Activated CD4-positive, alpha-beta T cell treated with anti-CD3 and anti-CD28 coated beads, Interleukin-2, amount 50 U/mL, for 16 hours (primary cell): ENCODE measurements around the gene TET1.
A peak's percentile ranks its signal among the peaks of the same experiment; 100 is the strongest.
"Not testable (repeated sequence)": the region's sequence is repeated elsewhere in the genome, so short reads cannot be mapped to it uniquely, and the experiment has no call there.

Experiments
- DNase-seq: peaks from one replicate; pipeline ENCODE4 v3.0.0-alpha.2; 2020

Gene TET1

GRCh38 chr10:68617691-68618090 lies 57.6 kb downstream of the TET1 start:
- not testable (repeated sequence) for DNase-seq

- DNase-seq: no peak
Measured at GRCh38 chr10:68618234-68618633, 58.1 kb downstream of the TET1 start.

GRCh38 chr10:68619595-68619994 lies 59.5 kb downstream of the TET1 start:
- no peak for DNase-seq

GRCh38 chr10:68625316-68625921 lies 65.3 kb downstream of the TET1 start:
- no peak for DNase-seq

GRCh38 chr10:68628576-68629127 lies 68.5 kb downstream of the TET1 start:
- no peak for DNase-seq

- not testable (repeated sequence) for DNase-seq
Measured at GRCh38 chr10:68632271-68632560, 72.1 kb downstream of the TET1 start.

- no peak for DNase-seq
Measured at GRCh38 chr10:68633281-68633680, 73.1 kb downstream of the TET1 start.

- no peak for DNase-seq
Measured at GRCh38 chr10:68633816-68634466, 73.8 kb downstream of the TET1 start.

GRCh38 chr10:68636335-68636734 lies 76.2 kb downstream of the TET1 start:
- DNase-seq: no peak

GRCh38 chr10:68643550-68643949 lies 83.4 kb downstream of the TET1 start:
- not testable (repeated sequence) for DNase-seq

- DNase-seq: no peak
Measured at GRCh38 chr10:68647672-68648341, 87.7 kb downstream of the TET1 start.

GRCh38 chr10:68655620-68656126 lies 95.5 kb downstream of the TET1 start:
- no peak for DNase-seq

- DNase-seq: no peak
Measured at GRCh38 chr10:68665841-68666240, 105.7 kb downstream of the TET1 start.

GRCh38 chr10:68666280-68666760 lies 106.2 kb downstream of the TET1 start:
- DNase-seq: peak; percentile 26

GRCh38 chr10:68668231-68668630 lies 108.1 kb downstream of the TET1 start:
- peak; percentile 59 for DNase-seq

GRCh38 chr10:68668972-68669371 lies 108.8 kb downstream of the TET1 start:
- no peak for DNase-seq

- peak; percentile 45 for DNase-seq
Measured at GRCh38 chr10:68684413-68684812, 124.3 kb downstream of the TET1 start.

- DNase-seq: no peak
Measured at GRCh38 chr10:68696018-68696417, 135.9 kb downstream of the TET1 start.

- DNase-seq: no peak
Measured at GRCh38 chr10:68697106-68697505, 137.0 kb downstream of the TET1 start.

- DNase-seq: no peak
Measured at GRCh38 chr10:68700197-68700596, 140.1 kb downstream of the TET1 start.

GRCh38 chr10:68705548-68705947 lies 145.4 kb downstream of the TET1 start:
- DNase-seq: no peak

- not testable (repeated sequence) for DNase-seq
Measured at GRCh38 chr10:68708987-68709386, 148.8 kb downstream of the TET1 start.

- DNase-seq: not testable (repeated sequence)
Measured at GRCh38 chr10:68713065-68713464, 152.9 kb downstream of the TET1 start.

GRCh38 chr10:68717435-68717834 lies 157.3 kb downstream of the TET1 start:
- DNase-seq: no peak
